Measurements from ENCODE around the gene TNNC1.

DNA sequence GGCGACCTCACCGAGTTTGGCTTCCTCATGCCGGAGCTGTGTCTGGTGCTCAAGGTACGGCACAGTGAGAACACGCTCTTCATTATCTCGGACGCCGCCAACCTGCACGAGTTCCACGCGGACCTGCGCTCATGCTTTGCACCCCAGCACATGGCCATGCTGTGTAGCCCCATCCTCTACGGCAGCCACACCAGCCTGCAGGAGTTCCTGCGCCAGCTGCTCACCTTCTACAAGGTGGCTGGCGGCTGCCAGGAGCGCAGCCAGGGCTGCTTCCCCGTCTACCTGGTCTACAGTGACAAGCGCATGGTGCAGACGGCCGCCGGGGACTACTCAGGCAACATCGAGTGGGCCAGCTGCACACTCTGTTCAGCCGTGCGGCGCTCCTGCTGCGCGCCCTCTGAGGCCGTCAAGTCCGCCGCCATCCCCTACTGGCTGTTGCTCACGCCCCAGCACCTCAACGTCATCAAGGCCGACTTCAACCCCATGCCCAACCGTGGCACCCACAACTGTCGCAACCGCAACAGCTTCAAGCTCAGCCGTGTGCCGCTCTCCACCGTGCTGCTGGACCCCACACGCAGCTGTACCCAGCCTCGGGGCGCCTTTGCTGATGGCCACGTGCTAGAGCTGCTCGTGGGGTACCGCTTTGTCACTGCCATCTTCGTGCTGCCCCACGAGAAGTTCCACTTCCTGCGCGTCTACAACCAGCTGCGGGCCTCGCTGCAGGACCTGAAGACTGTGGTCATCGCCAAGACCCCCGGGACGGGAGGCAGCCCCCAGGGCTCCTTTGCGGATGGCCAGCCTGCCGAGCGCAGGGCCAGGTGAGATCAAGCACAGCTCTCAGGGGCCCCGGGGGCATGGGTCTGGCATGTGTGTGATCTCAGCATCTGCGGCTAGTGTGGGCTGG lies 34.2 kb upstream of the TNNC1 start:
- TF ChIP-seq, protein P1, sequence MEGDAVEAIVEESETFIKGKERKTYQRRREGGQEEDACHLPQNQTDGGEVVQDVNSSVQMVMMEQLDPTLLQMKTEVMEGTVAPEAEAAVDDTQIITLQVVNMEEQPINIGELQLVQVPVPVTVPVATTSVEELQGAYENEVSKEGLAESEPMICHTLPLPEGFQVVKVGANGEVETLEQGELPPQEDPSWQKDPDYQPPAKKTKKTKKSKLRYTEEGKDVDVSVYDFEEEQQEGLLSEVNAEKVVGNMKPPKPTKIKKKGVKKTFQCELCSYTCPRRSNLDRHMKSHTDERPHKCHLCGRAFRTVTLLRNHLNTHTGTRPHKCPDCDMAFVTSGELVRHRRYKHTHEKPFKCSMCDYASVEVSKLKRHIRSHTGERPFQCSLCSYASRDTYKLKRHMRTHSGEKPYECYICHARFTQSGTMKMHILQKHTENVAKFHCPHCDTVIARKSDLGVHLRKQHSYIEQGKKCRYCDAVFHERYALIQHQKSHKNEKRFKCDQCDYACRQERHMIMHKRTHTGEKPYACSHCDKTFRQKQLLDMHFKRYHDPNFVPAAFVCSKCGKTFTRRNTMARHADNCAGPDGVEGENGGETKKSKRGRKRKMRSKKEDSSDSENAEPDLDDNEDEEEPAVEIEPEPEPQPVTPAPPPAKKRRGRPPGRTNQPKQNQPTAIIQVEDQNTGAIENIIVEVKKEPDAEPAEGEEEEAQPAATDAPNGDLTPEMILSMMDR (IDR thresholded peaks at IDR 0.05), result no peak
- TF ChIP-seq POLR2A (IDR thresholded peaks at IDR 0.05; ENCODE audit: low read depth), result no peak
